HepG2 (cell line): ENCODE data around the gene TAF6. TPM values are rescaled to one million over a fixed set of nuclear protein-coding genes. Genes with fewer than 3 reads are reported as not detected.
A peak's percentile ranks its signal among the peaks of the same experiment; 100 is the strongest.

ENCODE experiments used
- DNMT3B ChIP-seq: conservative IDR thresholded peaks from 2 replicates; pipeline ENCODE4 v1.6.1; 2016; ENCODE audit warnings: missing biosample characterization, control low read depth
- GABPB1 ChIP-seq: IDR thresholded peaks from 2 replicates; pipeline ENCODE4 v1.6.1; 2016; ENCODE audit warnings: mild to moderate bottlenecking, missing genetic modification reagents, moderate library complexity, missing compliant biosample characterization
- IKZF4 ChIP-seq: sonication (generic); formaldehyde crosslinking; IDR thresholded peaks from 2 replicates; pipeline ENCODE4 v1.5.1; 2020; ENCODE audit warnings: borderline replicate concordance, mild to moderate bottlenecking, low read depth, missing genetic modification reagents; ENCODE audit errors: not compliant biosample characterization
- KAT8 ChIP-seq: IDR thresholded peaks from 2 replicates; pipeline ENCODE4 v1.6.1; 2016; ENCODE audit warnings: missing genetic modification reagents, missing compliant biosample characterization
- KMT2A ChIP-seq: sonication (generic); formaldehyde crosslinking; IDR thresholded peaks from 2 replicates; pipeline ENCODE4 v1.4.0; 2020; ENCODE audit warnings: missing genetic modification reagents
- MBD4 ChIP-seq: IDR thresholded peaks from 2 replicates; pipeline ENCODE4 v1.6.1; 2012; ENCODE audit warnings: low read length, inconsistent platforms, borderline replicate concordance
- PAXIP1 ChIP-seq: sonication (generic); formaldehyde crosslinking; conservative IDR thresholded peaks from 2 replicates; pipeline ENCODE4 v1.4.0; 2020; ENCODE audit warnings: mild to moderate bottlenecking, missing genetic modification reagents, moderate library complexity
- POLR2G ChIP-seq: fragments of 200-400 bp; formaldehyde crosslinking; IDR thresholded peaks from 2 replicates; pipeline ENCODE4 v1.6.1; 2018; ENCODE audit warnings: mild to moderate bottlenecking, low read depth, low read length, moderate library complexity
- RFXANK ChIP-seq: IDR thresholded peaks from 2 replicates; pipeline ENCODE4 v1.6.1; 2016
- SP1 ChIP-seq, 2 experiments: fragments of 450-650 bp in 1 of 2; sonication (generic) in 1 of 2; formaldehyde crosslinking in 1 of 2; IDR thresholded peaks; 2 replicates each; pipeline versions ENCODE4 v1.4.0 to v1.6.1; 2016 to 2020; ENCODE audit warnings: missing genetic modification reagents in 1 of 2
- SRF ChIP-seq: IDR thresholded peaks from 2 replicates; pipeline ENCODE4 v1.6.1; 2011; ENCODE audit warnings: mild to moderate bottlenecking, low read depth, low read length, moderate library complexity
- ZNF207 ChIP-seq: fragments of 450-650 bp; IDR thresholded peaks from 2 replicates; pipeline ENCODE4 v1.6.1; 2016; ENCODE audit warnings: antibody characterized with exemption, borderline replicate concordance
- ZNF251 ChIP-seq: sonication (generic); formaldehyde crosslinking; IDR thresholded peaks from 2 replicates; pipeline ENCODE4 v1.9.0; 2021; ENCODE audit warnings: mild to moderate bottlenecking, missing genetic modification reagents
- ZNF318 ChIP-seq: sonication (generic); formaldehyde crosslinking; IDR thresholded peaks from 2 replicates; pipeline ENCODE4 v1.4.0; 2020; ENCODE audit warnings: mild to moderate bottlenecking, missing genetic modification reagents
- ZNF484 ChIP-seq: sonication (generic); formaldehyde crosslinking; IDR thresholded peaks from 2 replicates; pipeline ENCODE4 v1.5.1; 2020; ENCODE audit warnings: mild to moderate bottlenecking, low read depth, missing genetic modification reagents, borderline replicate concordance
- ZNF496 ChIP-seq: sonication (generic); formaldehyde crosslinking; IDR thresholded peaks from 2 replicates; pipeline ENCODE4 v1.8.1; 2023; ENCODE audit warnings: mild to moderate bottlenecking, moderate library complexity, missing genetic modification reagents; ENCODE audit not compliant: insufficient replicate concordance
- ZNF547 ChIP-seq: sonication (generic); formaldehyde crosslinking; IDR thresholded peaks from 2 replicates; pipeline ENCODE4 v1.5.1; 2020; ENCODE audit warnings: mild to moderate bottlenecking, missing genetic modification reagents
- ZNF615 ChIP-seq: sonication (generic); formaldehyde crosslinking; IDR thresholded peaks from 2 replicates; pipeline ENCODE4 v1.5.0; 2020; ENCODE audit warnings: mild to moderate bottlenecking, missing genetic modification reagents, borderline replicate concordance
- ZNF850 ChIP-seq: sonication (generic); formaldehyde crosslinking; conservative IDR thresholded peaks from 2 replicates; pipeline ENCODE4 v1.9.0; 2021; ENCODE audit warnings: mild to moderate bottlenecking, missing genetic modification reagents
- polyA plus RNA-seq, 8 experiments: library from polyadenylated mRNA; depleted of rRNA in 3 of 8; stranded (reverse) in 7 of 8; unstranded in 1 of 8; fragments of >200 nt; fragmentation: Illumina TruSeq in 4 of 8; extraction: Trizol in 4 of 8; gene quantifications; 2 replicates each; pipeline versions ENCODE4 v1.2.1 to v1.2.3, GENCODE V29; 2011 to 2016; ENCODE audit warnings: low read depth in 4 of 8, missing spikeins in 1 of 8, mixed read lengths in 1 of 8; ENCODE audit not compliant: insufficient read depth in 1 of 8
- total RNA-seq, 5 experiments: library from RNA; depleted of rRNA; stranded (reverse); fragments of >200 nt; fragmentation: Illumina TruSeq; extraction: Trizol; gene quantifications; 2 replicates each; pipeline ENCODE4 v1.2.3, GENCODE V29; 2016; ENCODE audit warnings: low read depth in 1 of 5

The TAF6 gene
- total and polyA plus RNA-seq, 2 of the 13 experiments (the other 11 are each of a cell fraction or from before 2014, with no cell fraction given) = 12.9 to 18.8 TPM

- no peak for TF ChIP-seq ZNF318 (CRISPR knock-in tag)
- peak; percentile 63; the same call in 1 of the 2 replicates for TF ChIP-seq ZNF850
- TF ChIP-seq ZNF615 = no peak
- TF ChIP-seq DNMT3B (CRISPR knock-in tag) = 0 out of 2 replicates have a peak, but pooled peaks have one; percentile 42
- TF ChIP-seq GABPB1 (CRISPR knock-in tag) = peak; percentile 94
- no peak for TF ChIP-seq SRF
- no peak for TF ChIP-seq ZNF484
- no peak for TF ChIP-seq SP1 (IDR thresholded peaks at IDR 0.05)
- peak; percentile 79 for TF ChIP-seq SP1 (CRISPR knock-in tag; IDR thresholded peaks at IDR 0.05)
- peak; percentile 64 for TF ChIP-seq KMT2A (CRISPR knock-in tag)
- peak; percentile 96 for TF ChIP-seq KAT8
- TF ChIP-seq ZNF251 = no peak
- TF ChIP-seq POLR2G = peak; percentile 55
- no peak for TF ChIP-seq RFXANK (CRISPR knock-in tag)
- TF ChIP-seq IKZF4 (CRISPR knock-in tag) = peak; percentile 16
- no peak for TF ChIP-seq ZNF496 (CRISPR knock-in tag)
- no peak for TF ChIP-seq MBD4
- TF ChIP-seq ZNF207 = no peak
- TF ChIP-seq PAXIP1 = peak; percentile 64
- peak; percentile 27 for TF ChIP-seq ZNF547 (CRISPR knock-in tag)
Measured at GRCh38 chr7:100100420-100101015, 18.6 kb downstream of the TAF6 start (continued).
